Gastrocnemius medialis (tissue), 4 donors: ENCODE results near the gene LIN28A. TPM values are rescaled to one million over a fixed set of nuclear protein-coding genes. Genes with fewer than 3 reads are reported as not detected.

Experiments
- ATAC-seq, 2 donors: fragments of 150-250 bp; one replicate each; pipeline ENCODE4 v1.9.1; 2016
- DNase-seq, 2 donors: peaks; one replicate each; pipeline ENCODE4 v3.0.0-alpha.2; 2019
- H3K27ac ChIP-seq, 4 donors: fragments of 200-600 bp; sonication (generic); 1 replicate in 1 of 4; 2 replicates in 3 of 4; pipeline ENCODE4 v1.5.1; 2016 to 2018; ENCODE audit warnings: mild to moderate bottlenecking in 2 of 4, moderate library complexity in 1 of 4
- H3K27me3 ChIP-seq, 3 donors: fragments of 200-600 bp; sonication (generic) in 2 of 3; 1 replicate in 1 of 3; 2 replicates in 2 of 3; pipeline versions ENCODE4 v1.5.1 to v1.6.0; 2016 to 2019; ENCODE audit warnings: mild to moderate bottlenecking in 1 of 3, moderate library complexity in 1 of 3
- H3K36me3 ChIP-seq, 2 donors: fragments of 200-600 bp; sonication (generic) in 1 of 2; one replicate each; pipeline ENCODE4 v1.5.1; 2017 to 2018
- H3K4me1 ChIP-seq, 2 donors: fragments of 200-600 bp; sonication (generic) in 1 of 2; one replicate each; pipeline ENCODE4 v1.5.1; 2016 to 2017; ENCODE audit warnings: mild to moderate bottlenecking in 2 of 2
- H3K4me3 ChIP-seq, 4 donors: fragments of 200-600 bp; sonication (generic) in 3 of 4; 1 replicate in 1 of 4; 2 replicates in 3 of 4; pipeline ENCODE4 v1.5.1; 2016 to 2019; ENCODE audit warnings: mild to moderate bottlenecking in 2 of 4
- H3K9me3 ChIP-seq, 3 donors: fragments of 200-600 bp; sonication (generic) in 2 of 3; 1 replicate in 1 of 3; 2 replicates in 2 of 3; pipeline ENCODE4 v1.5.1; 2016 to 2019
- POLR2A ChIP-seq, 2 donors: fragments of 450-650 bp; IDR thresholded peaks; one replicate each; pipeline ENCODE4 v1.6.1; 2017; ENCODE audit warnings: antibody characterized with exemption in 2 of 2, mild to moderate bottlenecking in 2 of 2, moderate library complexity in 2 of 2
- in situ Hi-C, 4 donors: fragments of 200-750 bp; cut with MboI; loops; one replicate each; pipeline versions ENCODE4 v1.15.0 to v1.8.0; 2017; ENCODE audit warnings: low sequenced_read_pairs in 4 of 4
- intact Hi-C: fragments of 100-400 bp; cut with DNase I; formaldehyde crosslinking; loops from one replicate; pipeline ENCODE4 v1.15.1; 2023; ENCODE audit warnings: low total_unique reads
- total RNA-seq, 4 donors: library from RNA; depleted of rRNA; stranded (reverse); fragments of >200 nt; gene quantifications; one replicate each; pipeline versions ENCODE4 v1.1.0 to v1.2.3, GENCODE V29; 2016
- TF ChIP-seq, protein P1 (sequence below), 5 experiments: fragments of 450-650 bp in 3 of 5; fragments of 200-600 bp in 2 of 5; sonication (generic) in 2 of 5; IDR thresholded peaks in 4 of 5; conservative IDR thresholded peaks in 1 of 5; 1 replicate in 4 of 5; 2 replicates in 1 of 5; pipeline ENCODE4 v1.5.1; 2016 to 2019; ENCODE audit warnings: antibody characterized with exemption in 5 of 5, mild to moderate bottlenecking in 3 of 5, moderate library complexity in 3 of 5

Gene LIN28A
- total RNA-seq, 4 donors from 2014 or later, result not detected

GRCh38 chr1:26468911-26469310 is 58.3 kb downstream of the LIN28A start:
- TF ChIP-seq POLR2A (IDR thresholded peaks at IDR 0.05), result no peak
- TF ChIP-seq, protein P1, sequence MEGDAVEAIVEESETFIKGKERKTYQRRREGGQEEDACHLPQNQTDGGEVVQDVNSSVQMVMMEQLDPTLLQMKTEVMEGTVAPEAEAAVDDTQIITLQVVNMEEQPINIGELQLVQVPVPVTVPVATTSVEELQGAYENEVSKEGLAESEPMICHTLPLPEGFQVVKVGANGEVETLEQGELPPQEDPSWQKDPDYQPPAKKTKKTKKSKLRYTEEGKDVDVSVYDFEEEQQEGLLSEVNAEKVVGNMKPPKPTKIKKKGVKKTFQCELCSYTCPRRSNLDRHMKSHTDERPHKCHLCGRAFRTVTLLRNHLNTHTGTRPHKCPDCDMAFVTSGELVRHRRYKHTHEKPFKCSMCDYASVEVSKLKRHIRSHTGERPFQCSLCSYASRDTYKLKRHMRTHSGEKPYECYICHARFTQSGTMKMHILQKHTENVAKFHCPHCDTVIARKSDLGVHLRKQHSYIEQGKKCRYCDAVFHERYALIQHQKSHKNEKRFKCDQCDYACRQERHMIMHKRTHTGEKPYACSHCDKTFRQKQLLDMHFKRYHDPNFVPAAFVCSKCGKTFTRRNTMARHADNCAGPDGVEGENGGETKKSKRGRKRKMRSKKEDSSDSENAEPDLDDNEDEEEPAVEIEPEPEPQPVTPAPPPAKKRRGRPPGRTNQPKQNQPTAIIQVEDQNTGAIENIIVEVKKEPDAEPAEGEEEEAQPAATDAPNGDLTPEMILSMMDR (IDR thresholded peaks at IDR 0.05 in 4 of 5, conservative IDR thresholded peaks at IDR 0.05 in 1 of 5), result no peak
- in situ Hi-C loops, result no loop called here
- Histone ChIP-seq H3K9me3 (no peaks in the 10 kb centered on the region), H3K4me3 (no peak overlapping the region), H3K27me3 (no peaks in the 10 kb centered on the region), H3K4me1 (peaks cover 24 to 27% of the 10 kb centered on the region in 2 donors), H3K36me3 (peaks cover 0 to 38% of the 10 kb centered on the region in 2 donors), H3K27ac (peak overlapping the region in 1 of 4 donors; percentile 45)
- no peak for ATAC-seq
- peak in 1 of 2 donors; percentile 59 for DNase-seq
- intact Hi-C loops, result no loop called here

GRCh38 chr1:26469558-26469957 is 58.9 kb downstream of the LIN28A start:
- H3K4me3 ChIP-seq, result no peak overlapping the region
- intact Hi-C loops (no loop called here), in situ Hi-C loops (no loop called here)
- no peaks in the 10 kb centered on the region for H3K27me3 ChIP-seq
- H3K36me3 ChIP-seq, result peaks cover 3 to 38% of the 10 kb centered on the region in 2 donors
- H3K27ac ChIP-seq, result peak overlapping the region in 1 of 4 donors; percentile 45
- ATAC-seq (no peak), DNase-seq (no peak)
- H3K4me1 ChIP-seq, result peaks cover 29 to 31% of the 10 kb centered on the region in 2 donors
- no peak for TF ChIP-seq POLR2A (IDR thresholded peaks at IDR 0.05)
- TF ChIP-seq, protein P1 (IDR thresholded peaks at IDR 0.05 in 4 of 5, conservative IDR thresholded peaks at IDR 0.05 in 1 of 5), result no peak
- H3K9me3 ChIP-seq, result no peaks in the 10 kb centered on the region

- Histone ChIP-seq H3K36me3 (peaks cover 5 to 32% of the 10 kb centered on the region in 2 donors), H3K4me3 (peak overlapping the region; percentile 71 to 100 (median 94)), H3K4me1 (peaks cover 29 to 33% of the 10 kb centered on the region in 2 donors), H3K27me3 (no peaks in the 10 kb centered on the region), H3K27ac (peak overlapping the region in 3 of 4 donors; percentile 99 to 100 (median 100)), H3K9me3 (no peaks in the 10 kb centered on the region)
- ATAC-seq (no peak), DNase-seq (peak in 1 of 2 donors; percentile 15)
- in situ Hi-C loops (no loop called here), intact Hi-C loops (no loop called here)
- no peak for TF ChIP-seq POLR2A (IDR thresholded peaks at IDR 0.05)
- TF ChIP-seq, protein P1 (IDR thresholded peaks at IDR 0.05 in 4 of 5, conservative IDR thresholded peaks at IDR 0.05 in 1 of 5), result no peak
Observed at GRCh38 chr1:26470878-26471497, 60.4 kb downstream of the LIN28A start.

- peak in 1 of 2 donors; percentile 31 for ATAC-seq
- Histone ChIP-seq H3K4me1 (peaks cover 29 to 33% of the 10 kb centered on the region in 2 donors), H3K4me3 (peak overlapping the region; percentile 71 to 100 (median 94)), H3K27ac (peak overlapping the region; percentile 93 to 100 (median 100)), H3K27me3 (no peaks in the 10 kb centered on the region), H3K9me3 (no peaks in the 10 kb centered on the region), H3K36me3 (peaks cover 5 to 32% of the 10 kb centered on the region in 2 donors)
- TF ChIP-seq, protein P1 (IDR thresholded peaks at IDR 0.05 in 4 of 5, conservative IDR thresholded peaks at IDR 0.05 in 1 of 5), result no peak
- no peak for TF ChIP-seq POLR2A (IDR thresholded peaks at IDR 0.05)
- intact Hi-C loops, result no loop called here
- DNase-seq, result peak; percentile 17 to 45
- in situ Hi-C loops, result no loop called here
Observed at GRCh38 chr1:26471498-26472319, 61.1 kb downstream of the LIN28A start.
